GM18505 (cell line): Measurements from ENCODE around the gene ZNF365.

Experiments
- ATAC-seq: cut with Tn5 transposase; IDR thresholded peaks from one replicate; pipeline ENCODE4 v1.9.1; 2021; ENCODE audit not compliant: unreplicated experiment
- POLR2A ChIP-seq: IDR thresholded peaks from 4 replicates; pipeline ENCODE4 v1.6.1; 2011; ENCODE audit warnings: borderline replicate concordance; ENCODE audit not compliant: insufficient read depth, insufficient read length; ENCODE audit errors: extremely low read depth

ZNF365 gene

DNA sequence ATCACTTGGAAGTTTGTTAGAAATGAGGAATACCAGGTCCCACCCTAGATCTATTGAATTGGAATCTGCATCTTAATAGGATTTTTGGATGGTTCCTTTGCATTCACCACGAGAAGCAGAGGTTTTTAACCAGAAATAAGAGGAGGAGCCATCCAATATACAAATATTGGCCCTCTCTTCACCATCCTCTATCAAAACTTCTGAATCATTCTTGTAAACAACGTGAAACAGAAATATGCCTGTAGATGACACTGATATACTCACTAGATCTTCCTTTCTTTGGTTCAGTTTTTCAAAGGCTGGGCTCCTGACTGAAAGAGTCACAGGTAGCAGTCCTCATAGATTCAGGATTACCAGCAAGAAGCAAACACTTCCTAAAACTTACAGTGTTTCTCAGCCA lies 39.5 kb downstream of the ZNF365 start:
- ATAC-seq, result no peak
- TF ChIP-seq POLR2A, result no peak

DNA sequence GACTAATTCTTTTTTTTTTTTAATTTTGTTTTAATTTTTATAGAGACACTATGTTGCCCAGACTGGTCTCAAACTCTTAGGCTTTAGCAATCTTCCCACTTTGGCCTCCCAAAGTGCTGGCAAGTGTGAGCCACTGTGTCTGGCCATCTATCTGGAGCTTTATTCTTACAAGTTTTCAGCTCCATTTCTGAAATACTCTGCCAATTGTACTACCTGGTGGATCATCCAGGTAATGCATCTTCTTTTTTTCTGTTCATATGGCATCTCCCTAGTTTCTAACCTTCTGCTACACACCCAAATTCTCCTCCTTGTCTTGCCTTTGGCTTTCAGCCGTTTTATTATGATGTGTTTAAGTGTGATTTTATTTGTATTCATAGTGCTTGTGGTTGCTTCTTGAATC lies 40.2 kb downstream of the ZNF365 start:
- no peak for ATAC-seq
- no peak for TF ChIP-seq POLR2A

DNA sequence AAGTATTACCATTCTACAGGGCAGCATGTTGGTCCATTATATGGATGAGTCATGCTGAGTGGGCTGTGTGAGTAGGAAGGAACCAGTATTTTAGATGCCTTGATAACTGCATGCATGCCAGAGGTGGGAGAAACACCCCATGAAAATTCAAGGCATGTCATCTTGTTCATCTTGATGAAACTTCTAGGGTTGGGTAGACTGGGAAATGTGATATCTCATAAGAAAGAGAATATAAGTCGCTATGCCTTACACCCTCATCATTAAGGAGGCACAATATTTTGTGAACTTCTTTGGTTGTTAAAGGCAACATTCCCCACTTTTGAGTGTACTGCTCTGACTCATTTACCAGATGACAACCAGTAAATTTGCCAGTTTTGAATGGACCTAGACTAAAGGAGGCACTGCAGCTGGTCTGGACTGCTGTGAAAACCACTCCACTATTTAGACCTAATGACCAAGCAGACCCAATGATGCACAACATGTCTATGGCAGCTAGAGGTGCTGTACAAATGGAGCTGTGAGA lies 48.0 kb downstream of the ZNF365 start:
- TF ChIP-seq POLR2A, result no peak

DNA sequence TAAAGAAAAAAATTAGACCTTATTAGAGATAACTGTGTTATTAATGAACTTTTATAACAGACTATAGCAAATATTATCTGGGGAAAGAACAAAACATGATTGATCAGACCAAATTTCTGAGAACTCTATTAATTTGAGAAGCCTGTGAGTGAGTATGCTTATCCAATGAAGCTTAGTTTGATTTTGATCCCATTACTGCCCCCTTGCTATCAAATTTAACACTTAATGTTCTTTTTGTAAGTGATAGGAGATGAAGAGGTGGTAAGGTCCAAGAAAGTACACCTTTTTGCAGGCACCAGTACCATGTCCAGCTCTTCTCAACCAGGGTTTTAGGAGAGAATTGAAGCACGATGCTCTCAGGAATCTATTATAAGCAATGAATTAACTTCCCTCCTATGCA lies 49.9 kb downstream of the ZNF365 start:
- TF ChIP-seq POLR2A, result no peak
- ATAC-seq, result no peak

More for the DNA sequence above, 48.0 kb downstream of the ZNF365 start:
- no peak for ATAC-seq

DNA sequence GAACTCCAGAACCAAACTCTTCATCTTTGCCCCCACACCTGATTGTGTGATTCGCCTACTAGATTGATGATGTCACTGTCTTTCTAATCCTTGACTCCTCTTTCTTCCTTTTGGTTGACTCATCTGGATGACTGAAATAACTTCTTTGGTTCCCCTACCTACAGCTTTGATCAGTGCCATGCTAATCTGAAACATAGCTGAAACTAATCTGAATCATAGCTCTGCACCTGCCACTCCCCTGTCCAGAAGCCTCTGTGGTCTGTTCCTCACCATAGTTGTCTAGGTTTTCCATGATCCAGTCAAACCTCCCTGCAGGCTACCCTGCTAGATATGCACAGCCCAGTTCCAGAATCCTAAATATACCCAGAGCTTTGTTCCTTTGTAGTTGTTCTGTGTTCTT lies 51.9 kb downstream of the ZNF365 start:
- no peak for TF ChIP-seq POLR2A
- ATAC-seq, result no peak

DNA sequence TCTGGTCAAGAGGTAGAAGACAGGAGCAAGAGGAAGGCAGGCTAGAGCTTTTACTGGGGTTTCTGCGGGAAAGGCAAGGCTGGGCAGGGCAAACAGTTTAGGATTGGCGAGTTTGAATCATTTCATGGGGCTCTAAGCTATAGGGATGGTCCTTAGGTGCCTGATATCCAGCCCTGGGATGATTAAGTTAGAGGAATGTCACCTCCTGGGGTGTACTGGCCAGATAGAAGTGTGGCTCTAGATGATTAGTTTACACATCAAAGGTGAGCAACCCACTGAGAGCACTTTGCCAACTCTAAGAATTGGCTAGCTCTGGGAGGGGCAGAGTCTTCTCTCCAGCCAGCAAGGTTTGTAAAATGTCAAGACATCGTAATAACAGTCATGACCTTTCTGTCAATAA lies 52.4 kb downstream of the ZNF365 start:
- TF ChIP-seq POLR2A, result no peak
- no peak for ATAC-seq

DNA sequence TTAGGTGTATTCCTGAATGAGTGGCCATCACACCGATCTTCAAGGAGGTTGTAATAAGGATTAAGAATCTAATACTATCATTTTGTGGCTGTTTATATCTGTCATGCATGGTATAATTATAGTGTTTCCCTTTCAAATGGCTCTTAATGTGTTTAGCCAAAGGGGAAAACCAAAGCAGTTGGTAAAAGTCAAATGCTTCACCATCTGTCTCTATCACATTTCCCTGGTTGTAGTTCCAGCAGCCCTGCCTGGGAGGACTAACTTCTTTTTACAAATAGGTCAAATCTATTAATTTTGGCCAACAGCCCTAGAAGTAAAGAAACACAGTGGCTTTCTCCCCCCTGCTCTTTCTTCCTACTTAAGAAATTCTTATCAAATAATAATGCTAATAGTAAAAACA lies 56.7 kb downstream of the ZNF365 start:
- TF ChIP-seq POLR2A, result no peak

DNA sequence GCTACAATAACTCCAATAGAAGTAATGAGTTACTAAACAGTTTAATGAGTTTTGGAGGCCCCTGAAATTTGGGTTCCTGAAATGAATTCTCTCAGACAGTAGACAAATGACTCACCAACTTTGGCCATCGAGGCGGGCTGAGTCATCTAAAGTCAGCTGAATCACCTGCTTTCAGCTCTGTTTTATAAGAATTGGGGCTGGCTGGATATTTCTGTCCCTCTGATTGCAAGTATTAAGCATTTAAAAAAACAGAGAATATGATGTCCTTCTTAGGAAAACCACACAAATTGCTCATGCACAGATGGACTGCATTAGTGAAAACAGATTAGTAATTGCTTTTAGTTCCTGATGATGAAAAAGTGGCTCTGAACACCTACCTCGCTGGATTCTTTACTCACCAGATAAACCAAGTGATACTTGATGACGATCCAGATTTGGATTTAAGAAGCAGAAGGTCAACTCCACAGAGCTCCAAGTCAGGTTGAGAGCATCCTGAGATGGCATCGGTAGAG lies 59.1 kb downstream of the ZNF365 start:
- peak; percentile 87 for ATAC-seq
- TF ChIP-seq POLR2A, result no peak

More for the DNA sequence above, 56.7 kb downstream of the ZNF365 start:
- ATAC-seq, result no peak

DNA sequence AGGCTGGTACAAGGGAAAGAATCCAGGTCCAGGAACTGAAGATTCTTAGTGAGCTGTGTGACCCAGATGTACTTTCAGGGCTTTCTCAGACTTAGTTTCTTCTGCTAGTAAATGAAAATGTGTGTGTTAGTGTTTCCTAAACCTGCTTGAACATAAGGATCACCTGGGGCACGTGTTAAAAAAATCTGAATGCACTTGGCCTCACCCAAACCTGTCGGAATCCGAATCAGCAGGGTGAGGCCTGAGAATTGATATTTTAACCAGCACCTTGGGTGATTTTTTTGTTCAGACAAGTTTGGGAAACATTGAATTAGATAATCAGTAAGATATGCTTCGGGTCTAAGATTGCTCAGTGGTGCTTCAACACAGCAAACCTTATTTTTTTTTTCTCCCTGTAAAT lies 59.7 kb downstream of the ZNF365 start:
- no peak for TF ChIP-seq POLR2A
- ATAC-seq, result no peak

DNA sequence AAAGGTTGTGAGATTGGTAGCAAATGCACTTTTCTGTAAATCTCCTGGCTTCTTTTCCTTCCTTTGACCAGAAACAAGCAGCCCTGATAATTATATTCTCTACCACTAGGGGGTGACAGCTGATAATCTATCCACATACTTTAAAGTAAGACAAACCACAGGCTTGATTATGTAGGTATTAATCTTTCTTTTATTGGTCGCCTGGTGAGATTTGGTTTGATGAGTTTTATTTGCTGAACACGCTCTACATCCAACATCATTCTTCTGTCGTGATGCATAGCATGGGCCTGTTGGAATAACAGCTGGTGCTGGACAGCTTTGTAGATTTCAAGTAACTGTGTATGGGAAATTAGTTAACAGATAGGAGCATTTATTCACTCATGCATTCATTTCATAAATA lies 63.5 kb downstream of the ZNF365 start:
- TF ChIP-seq POLR2A, result no peak
- no peak for ATAC-seq

DNA sequence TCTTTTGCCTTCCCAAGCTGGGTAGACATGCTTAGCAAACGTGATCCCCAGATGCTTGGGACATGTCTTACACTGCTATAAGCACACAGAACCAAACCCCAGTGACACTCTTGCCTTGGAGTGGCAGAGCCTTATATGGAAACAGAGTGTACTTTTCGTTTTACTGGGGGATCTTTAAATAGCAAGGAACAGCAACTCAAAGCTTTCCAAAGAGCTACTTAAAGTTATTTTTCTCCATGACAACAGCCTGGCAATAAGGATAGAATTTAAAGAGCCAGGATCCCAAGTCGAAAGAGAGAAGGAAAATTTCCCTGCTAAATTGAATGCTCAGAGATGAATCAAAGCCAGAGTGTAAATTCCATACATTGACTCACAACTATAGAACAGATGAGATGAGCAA lies 67.8 kb downstream of the ZNF365 start:
- no peak for ATAC-seq
- no peak for TF ChIP-seq POLR2A

DNA sequence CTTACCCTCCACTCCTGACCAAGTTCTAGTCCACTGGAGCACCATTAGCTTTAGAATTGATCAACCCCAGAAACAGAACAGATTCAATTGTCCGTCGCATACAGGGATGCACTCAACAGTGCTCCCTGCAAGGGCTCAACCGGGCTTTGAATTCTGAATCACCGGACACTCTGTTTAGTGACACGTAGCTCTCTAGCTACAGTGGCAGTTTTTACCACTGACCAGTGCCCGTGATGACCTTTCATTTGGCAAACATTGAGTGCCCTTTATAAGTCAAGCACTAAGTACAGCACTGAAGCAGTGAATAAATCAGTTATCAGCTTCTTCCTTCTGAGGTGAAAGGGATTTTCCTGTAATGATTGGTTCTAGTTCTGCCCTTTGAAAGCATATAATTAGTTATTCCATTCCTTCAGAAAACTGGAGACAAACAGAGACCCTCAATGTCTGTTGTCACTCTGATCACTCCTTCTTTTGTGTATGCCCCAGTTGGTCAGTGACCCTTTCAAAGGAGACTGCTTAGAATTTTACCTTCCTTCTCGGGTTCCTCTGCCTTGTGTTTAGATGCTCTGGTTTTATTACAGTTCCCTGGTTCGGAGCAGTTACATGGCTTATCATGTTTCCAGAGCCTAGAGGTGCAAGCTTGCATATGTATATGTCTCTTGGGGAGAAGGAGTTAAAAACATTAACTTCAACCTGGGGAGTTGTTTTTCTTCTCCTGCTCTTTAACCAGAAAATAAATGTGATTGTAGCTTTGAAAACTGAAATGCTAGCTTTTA lies 68.9 kb downstream of the ZNF365 start:
- no peak for TF ChIP-seq POLR2A
- no peak for ATAC-seq

DNA sequence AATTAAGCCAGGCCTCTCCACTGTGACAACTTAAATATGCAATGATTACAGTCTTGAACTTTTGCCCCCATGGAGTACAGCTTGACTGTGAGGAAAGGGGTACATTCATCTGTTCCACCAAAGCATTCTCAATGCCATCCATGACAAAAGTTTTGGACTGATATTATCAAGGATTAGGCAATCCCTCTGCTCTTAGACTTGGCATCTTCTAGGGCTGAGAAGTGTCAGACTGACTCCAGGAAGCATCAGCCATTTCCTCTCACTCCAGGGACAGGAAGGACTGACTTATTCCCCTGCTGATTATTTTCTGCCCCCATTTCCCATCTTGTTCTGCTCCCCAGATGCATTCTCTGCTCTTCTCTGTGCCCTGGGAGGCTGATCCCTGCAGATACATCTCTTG lies 69.7 kb downstream of the ZNF365 start:
- no peak for TF ChIP-seq POLR2A

DNA sequence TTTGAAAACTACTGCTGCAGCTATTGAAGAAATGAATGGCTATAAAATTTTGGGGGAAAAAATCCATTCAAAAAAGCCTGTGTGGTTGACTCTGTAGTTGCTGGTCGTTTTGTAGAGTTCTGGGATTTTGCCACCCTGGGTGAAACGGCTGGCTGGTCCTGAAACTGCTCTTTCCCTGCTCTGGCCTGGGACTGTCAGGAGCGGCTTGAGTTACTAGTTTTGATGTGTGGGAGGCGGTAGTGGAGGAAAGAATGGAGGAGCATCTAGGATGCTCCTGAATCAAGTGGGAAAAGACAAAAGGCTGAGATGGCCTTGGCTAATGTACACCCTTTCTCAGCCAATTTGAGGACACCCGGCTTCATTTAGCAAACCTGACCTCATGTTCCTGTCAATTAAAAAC lies 72.5 kb downstream of the ZNF365 start:
- no peak for TF ChIP-seq POLR2A
- ATAC-seq, result no peak

More for the DNA sequence above, 69.7 kb downstream of the ZNF365 start:
- ATAC-seq, result no peak
